CMK (cell line): ENCODE measurements around the gene PLEKHA8.

Experiments
- DNase-seq: peaks from one replicate; pipeline ENCODE4 v3.0.0-alpha.2; 2010; ENCODE audit warnings: low read depth

The PLEKHA8 gene

GRCh38 chr7:30028216-30028748 is at the start of gene PLEKHA8:
Gene PLEKHA8, plus strand, starts transcription at chr7:30028412. Its CDS starts 351 bp downstream, at chr7:30028763.
- peak; percentile 62 for DNase-seq

- DNase-seq, result no peak
These were observed 48.1 kb upstream of the PLEKHA8 start for GRCh38 chr7:29980151-29980550.

- DNase-seq, result no peak
These were observed 41.1 kb upstream of the PLEKHA8 start for GRCh38 chr7:29987083-29987482.

GRCh38 chr7:29987811-29988317 is 40.3 kb upstream of the PLEKHA8 start:
- no peak for DNase-seq

- no peak for DNase-seq
These were observed 39.6 kb upstream of the PLEKHA8 start for GRCh38 chr7:29988424-29989256.

- DNase-seq, result no peak
These were observed 38.8 kb upstream of the PLEKHA8 start, which contains the start of gene SCRN1 for GRCh38 chr7:29989257-29989995. Gene SCRN1, minus strand, starts transcription at chr7:29989801. Its CDS starts 20,734 bp downstream, at chr7:29969067.

GRCh38 chr7:29990931-29991330 is 37.3 kb upstream of the PLEKHA8 start:
- DNase-seq, result no peak

GRCh38 chr7:29991937-29992336 is 36.3 kb upstream of the PLEKHA8 start:
- DNase-seq, result no peak

- DNase-seq, result no peak
These were observed 35.1 kb upstream of the PLEKHA8 start for GRCh38 chr7:29993140-29993539.

GRCh38 chr7:29995652-29996051 is 32.6 kb upstream of the PLEKHA8 start:
- DNase-seq, result no peak

GRCh38 chr7:29996321-29996720 is 31.9 kb upstream of the PLEKHA8 start:
- DNase-seq, result no peak

GRCh38 chr7:29998489-29998888 is 29.7 kb upstream of the PLEKHA8 start:
- DNase-seq, result no peak

- no peak for DNase-seq
These were observed 26.2 kb upstream of the PLEKHA8 start for GRCh38 chr7:30001998-30002397.

GRCh38 chr7:30003098-30003497 is 25.1 kb upstream of the PLEKHA8 start:
- DNase-seq, result no peak

GRCh38 chr7:30005464-30005863 is 22.7 kb upstream of the PLEKHA8 start:
- no peak for DNase-seq

- DNase-seq, result no peak
These were observed 18.2 kb upstream of the PLEKHA8 start for GRCh38 chr7:30010021-30010420.

- no peak for DNase-seq
These were observed 15.5 kb upstream of the PLEKHA8 start for GRCh38 chr7:30012757-30013156.

- no peak for DNase-seq
These were observed 9.8 kb upstream of the PLEKHA8 start for GRCh38 chr7:30018451-30018850.

- no peak for DNase-seq
These were observed 8.8 kb upstream of the PLEKHA8 start for GRCh38 chr7:30019387-30019786.

- no peak for DNase-seq
These were observed 8.3 kb upstream of the PLEKHA8 start for GRCh38 chr7:30019960-30020359.

GRCh38 chr7:30020535-30020934 is 7.7 kb upstream of the PLEKHA8 start:
- no peak for DNase-seq

- DNase-seq, result no peak
These were observed 5.2 kb upstream of the PLEKHA8 start for GRCh38 chr7:30022991-30023390.

GRCh38 chr7:30023524-30023923 is 4.7 kb upstream of the PLEKHA8 start:
- DNase-seq, result no peak
